GM12875 (cell line): ENCODE data around the gene CELA3A.

Experiments
- H3K4me3 ChIP-seq: one replicate; pipeline ENCODE4 v1.5.1; 2011; ENCODE audit warnings: low read depth, low read length, control low read depth
- CTCF ChIP-seq: IDR thresholded peaks from 2 replicates; pipeline ENCODE4 v1.5.1; 2011; ENCODE audit warnings: low read depth, mild to moderate bottlenecking, control low read depth, inconsistent platforms, low read length, moderate library complexity, borderline replicate concordance; ENCODE audit not compliant: insufficient read depth

CELA3A gene

GRCh38 chr1:22001409-22001808 lies at the start of gene CELA3A:
CELA3A (plus strand) TSS chr1:22001657; CDS start chr1:22001675, 18 bp downstream.
- no peak for TF ChIP-seq CTCF
- H3K4me3 ChIP-seq, result no peak within 1 kb of the TSS

- H3K4me3 ChIP-seq, result no peak overlapping the region
- TF ChIP-seq CTCF, result no peak
Measured at GRCh38 chr1:21952786-21953520, 48.5 kb upstream of the CELA3A start.

GRCh38 chr1:21955058-21955457 lies 46.4 kb upstream of the CELA3A start:
- H3K4me3 ChIP-seq, result no peak overlapping the region
- no peak for TF ChIP-seq CTCF

GRCh38 chr1:21955501-21956281 lies 45.8 kb upstream of the CELA3A start:
- no peak for TF ChIP-seq CTCF
- no peak overlapping the region for H3K4me3 ChIP-seq

GRCh38 chr1:21956720-21957552 lies 44.5 kb upstream of the CELA3A start:
- no peak overlapping the region for H3K4me3 ChIP-seq
- no peak for TF ChIP-seq CTCF

GRCh38 chr1:21961337-21961736 lies 40.1 kb upstream of the CELA3A start:
- H3K4me3 ChIP-seq, result no peak overlapping the region
- TF ChIP-seq CTCF, result no peak
